Ascending aorta (tissue), 2 donors: ENCODE results near the gene TJP2. TPM values are rescaled to one million over a fixed set of nuclear protein-coding genes. Genes with fewer than 3 reads are reported as not detected.

ENCODE experiments used
- DNase-seq, 2 donors: peaks; one replicate each; pipeline ENCODE4 v3.0.0-alpha.2; 2019; ENCODE audit warnings: low spot score in 2 of 2
- H3K27ac ChIP-seq, 2 donors: fragments of 200-600 bp; sonication (generic); one replicate each; pipeline ENCODE4 v1.5.1; 2016 to 2017; ENCODE audit warnings: mild to moderate bottlenecking in 1 of 2
- H3K27me3 ChIP-seq: fragments of 200-600 bp; sonication (generic); one replicate; pipeline ENCODE4 v1.5.1; 2017
- H3K36me3 ChIP-seq, 2 donors: fragments of 200-600 bp; sonication (generic); one replicate each; pipeline ENCODE4 v1.5.1; 2016
- H3K4me1 ChIP-seq, 2 donors: fragments of 200-600 bp; sonication (generic); one replicate each; pipeline ENCODE4 v1.5.1; 2016 to 2017; ENCODE audit warnings: mild to moderate bottlenecking in 1 of 2
- H3K4me3 ChIP-seq, 2 donors: fragments of 200-600 bp; sonication (generic); one replicate each; pipeline ENCODE4 v1.5.1; 2016 to 2017; ENCODE audit warnings: mild to moderate bottlenecking in 1 of 2
- H3K9me3 ChIP-seq, 2 donors: fragments of 200-600 bp; sonication (generic); one replicate each; pipeline ENCODE4 v1.5.1; 2016
- CTCF ChIP-seq, 3 experiments: fragments of 200-600 bp in 2 of 3; fragments of 450-650 bp in 1 of 3; sonication (generic) in 2 of 3; IDR thresholded peaks; one replicate each; pipeline ENCODE4 v1.5.1; 2016 to 2019; ENCODE audit warnings: antibody characterized with exemption in 3 of 3, mild to moderate bottlenecking in 1 of 3, moderate library complexity in 1 of 3
- intact Hi-C: fragments of 100-400 bp; cut with DNase I; formaldehyde crosslinking; loops from one replicate; pipeline ENCODE4 v1.15.1; 2023
- total RNA-seq: library from RNA; depleted of rRNA; stranded (reverse); fragments of >200 nt; gene quantifications from one replicate; pipeline ENCODE4 v1.1.0, GENCODE V29; 2016

The TJP2 gene
- total RNA-seq, 1 donor from 2014 or later: 154 TPM

- TF ChIP-seq CTCF (IDR thresholded peaks at IDR 0.05): no peak
- Histone ChIP-seq H3K27ac (no peak overlapping the region), H3K4me1 (no peaks in the 10 kb centered on the region), H3K4me3 (no peak overlapping the region), H3K9me3 (no peaks in the 10 kb centered on the region), H3K36me3 (peaks cover 19% of the 10 kb centered on the region in 2 donors), H3K27me3 (no peaks in the 10 kb centered on the region)
- intact Hi-C loops: no loop called here
- DNase-seq: no peak
These were observed 84.5 kb downstream of the TJP2 start for GRCh38 chr9:69258551-69258950.

- peaks cover 8 to 9% of the 10 kb centered on the region in 2 donors for H3K36me3 ChIP-seq
- no peak overlapping the region for H3K27ac ChIP-seq
- H3K4me3 ChIP-seq: no peak overlapping the region
- TF ChIP-seq CTCF (IDR thresholded peaks at IDR 0.05): no peak
- H3K4me1 ChIP-seq: no peaks in the 10 kb centered on the region
- intact Hi-C loops: no loop called here
- no peaks in the 10 kb centered on the region for H3K9me3 ChIP-seq
- no peak for DNase-seq
- no peaks in the 10 kb centered on the region for H3K27me3 ChIP-seq
These were observed 86.1 kb downstream of the TJP2 start for GRCh38 chr9:69260161-69260560.

GRCh38 chr9:69261636-69262035 lies 87.6 kb downstream of the TJP2 start:
- no peak for DNase-seq
- TF ChIP-seq CTCF (IDR thresholded peaks at IDR 0.05): no peak

GRCh38 chr9:69264526-69264925 lies 90.4 kb downstream of the TJP2 start:
- Histone ChIP-seq H3K4me3 (no peak overlapping the region), H3K36me3 (no peaks in the 10 kb centered on the region), H3K4me1 (no peaks in the 10 kb centered on the region), H3K27me3 (no peaks in the 10 kb centered on the region), H3K27ac (no peak overlapping the region), H3K9me3 (no peaks in the 10 kb centered on the region)
- no peak for TF ChIP-seq CTCF (IDR thresholded peaks at IDR 0.05)
- DNase-seq: no peak
- intact Hi-C loops: no loop called here

More at GRCh38 chr9:69261636-69262035, 87.6 kb downstream of the TJP2 start:
- intact Hi-C loops: no loop called here
- Histone ChIP-seq H3K4me1 (no peaks in the 10 kb centered on the region), H3K36me3 (peaks cover 4 to 5% of the 10 kb centered on the region in 2 donors), H3K4me3 (no peak overlapping the region), H3K27me3 (no peaks in the 10 kb centered on the region), H3K9me3 (no peaks in the 10 kb centered on the region), H3K27ac (no peak overlapping the region)

GRCh38 chr9:69265891-69266290 lies 91.8 kb downstream of the TJP2 start:
- Histone ChIP-seq H3K9me3 (no peaks in the 10 kb centered on the region), H3K27ac (no peak overlapping the region), H3K4me3 (no peak overlapping the region), H3K36me3 (no peaks in the 10 kb centered on the region), H3K4me1 (no peaks in the 10 kb centered on the region), H3K27me3 (no peaks in the 10 kb centered on the region)
- DNase-seq: no peak
- intact Hi-C loops: no loop called here
- no peak for TF ChIP-seq CTCF (IDR thresholded peaks at IDR 0.05)

- intact Hi-C loops: no loop called here
- Histone ChIP-seq H3K9me3 (no peaks in the 10 kb centered on the region), H3K27me3 (no peaks in the 10 kb centered on the region), H3K36me3 (no peaks in the 10 kb centered on the region), H3K27ac (no peak overlapping the region), H3K4me1 (no peaks in the 10 kb centered on the region), H3K4me3 (no peak overlapping the region)
- DNase-seq: no peak
- TF ChIP-seq CTCF (IDR thresholded peaks at IDR 0.05): no peak
These were observed 98.1 kb downstream of the TJP2 start for GRCh38 chr9:69272212-69272611.
